OCI-LY3 (cell line): ENCODE results near the gene PIGU.

ENCODE experiments used
- H2AFZ ChIP-seq: fragments of 200-600, 300-600 bp; shearing (Covaris generic); 2 replicates; pipeline ENCODE4 v1.6.0; 2014; ENCODE audit warnings: antibody characterized with exemption, low read depth, low read length
- H3K27ac ChIP-seq: fragments of 200-600, 300-600 bp; sonication (generic); 2 replicates; pipeline ENCODE4 v1.5.1; 2014; ENCODE audit warnings: mild to moderate bottlenecking, low read length, moderate library complexity, mixed read lengths
- H3K27me3 ChIP-seq: fragments of 200-600, 300-600 bp; sonication (generic); 2 replicates; pipeline ENCODE4 v1.6.1; 2014; ENCODE audit warnings: low read depth, low read length, mixed read lengths
- H3K36me3 ChIP-seq: fragments of 200-600, 300-600 bp; sonication (generic); replicated peaks from 2 replicates; pipeline ENCODE3; 2014; ENCODE audit warnings: low read depth, low read length, mixed read lengths
- H3K4me1 ChIP-seq: fragments of 300-600, 200-600 bp; sonication (generic); 2 replicates; pipeline ENCODE4 v1.6.1; 2014; ENCODE audit warnings: low read length, mixed read lengths
- H3K4me2 ChIP-seq: fragments of 200-600, 300-600 bp; sonication (generic); 2 replicates; pipeline ENCODE4 v1.6.1; 2014; ENCODE audit warnings: low read length, mixed read lengths
- H3K4me3 ChIP-seq: fragments of 300-600, 200-600 bp; sonication (generic); 2 replicates; pipeline ENCODE4 v1.5.1; 2014; ENCODE audit warnings: antibody characterized with exemption, mild to moderate bottlenecking, low read length, moderate library complexity
- H3K79me2 ChIP-seq: fragments of 300-600, 200-600 bp; shearing (Covaris generic); 2 replicates; pipeline ENCODE4 v1.6.1; 2014; ENCODE audit warnings: mild to moderate bottlenecking, low read length, mixed read lengths
- H3K9ac ChIP-seq: fragments of 300-600, 200-600 bp; shearing (Covaris generic); 2 replicates; pipeline ENCODE4 v1.6.0; 2014; ENCODE audit warnings: mild to moderate bottlenecking, low read length, moderate library complexity
- H3K9me3 ChIP-seq: fragments of 200-600, 300-600 bp; shearing (Covaris generic); 2 replicates; pipeline ENCODE4 v1.6.1; 2014; ENCODE audit warnings: low read length, mixed read lengths; ENCODE audit not compliant: insufficient read depth
- H4K20me1 ChIP-seq: fragments of 200-600, 300-600 bp; sonication (generic); 2 replicates; pipeline ENCODE4 v1.6.1; 2016; ENCODE audit warnings: low read length, mixed read lengths; ENCODE audit not compliant: insufficient read depth
- CTCF ChIP-seq: fragments of 200-600, 300-600 bp; sonication (generic); IDR thresholded peaks from 2 replicates; pipeline ENCODE4 v1.5.1; 2014; ENCODE audit warnings: antibody characterized with exemption, low read length, low read depth
- EZH2phosphoT487 ChIP-seq: fragments of 200-600 bp; shearing (Covaris generic); IDR thresholded peaks from 2 replicates; pipeline ENCODE4 v1.6.1; 2018; ENCODE audit warnings: antibody characterized with exemption, mixed run types, low read depth

Gene PIGU

GRCh38 chr20:34701405-34702085 is 24.7 kb upstream of the PIGU start:
- Histone ChIP-seq H3K4me2 (no peak overlapping the region), H3K36me3 (no peaks in the 10 kb centered on the region), H3K9me3 (no peaks in the 10 kb centered on the region), H3K9ac (no peak overlapping the region), H3K79me2 (no peaks in the 10 kb centered on the region), H4K20me1 (no peaks in the 10 kb centered on the region), H3K27me3 (peaks cover 22% of the 10 kb centered on the region), H3K27ac (no peak overlapping the region), H2AFZ (no peak overlapping the region), H3K4me1 (peaks cover 14% of the 10 kb centered on the region), H3K4me3 (no peak overlapping the region)
- TF ChIP-seq EZH2phosphoT487 (no peak), CTCF (no peak)

GRCh38 chr20:34693414-34693813 is 16.5 kb upstream of the PIGU start:
- H4K20me1 ChIP-seq, result no peaks in the 10 kb centered on the region
- H3K4me1 ChIP-seq, result no peaks in the 10 kb centered on the region
- no peaks in the 10 kb centered on the region for H3K36me3 ChIP-seq
- no peak overlapping the region for H2AFZ ChIP-seq
- no peak overlapping the region for H3K4me3 ChIP-seq
- TF ChIP-seq EZH2phosphoT487, result no peak
- no peak for TF ChIP-seq CTCF
- 0 out of 2 replicates have a peak, but pooled peaks cover 4% of the 10 kb centered on the region for H3K27me3 ChIP-seq
- H3K9me3 ChIP-seq, result no peaks in the 10 kb centered on the region
- no peak overlapping the region for H3K9ac ChIP-seq
- H3K4me2 ChIP-seq, result no peak overlapping the region
- H3K27ac ChIP-seq, result no peak overlapping the region
- H3K79me2 ChIP-seq, result no peaks in the 10 kb centered on the region

GRCh38 chr20:34691838-34692237 is 14.9 kb upstream of the PIGU start:
- Histone ChIP-seq H2AFZ (no peak overlapping the region; the same call in 1 of the 2 replicates), H3K4me2 (no peak overlapping the region), H3K79me2 (no peaks in the 10 kb centered on the region), H4K20me1 (no peaks in the 10 kb centered on the region), H3K4me1 (no peaks in the 10 kb centered on the region), H3K36me3 (no peaks in the 10 kb centered on the region), H3K4me3 (no peak overlapping the region), H3K27ac (no peak overlapping the region), H3K9ac (no peak overlapping the region), H3K27me3 (no peaks in the 10 kb centered on the region), H3K9me3 (no peaks in the 10 kb centered on the region)
- TF ChIP-seq CTCF (no peak), EZH2phosphoT487 (no peak)

- no peaks in the 10 kb centered on the region for H4K20me1 ChIP-seq
- TF ChIP-seq CTCF (no peak), EZH2phosphoT487 (no peak)
- H3K4me3 ChIP-seq, result no peak overlapping the region
- H3K36me3 ChIP-seq, result no peaks in the 10 kb centered on the region
- no peaks in the 10 kb centered on the region for H3K79me2 ChIP-seq
- no peak overlapping the region for H2AFZ ChIP-seq
- H3K27ac ChIP-seq, result no peak overlapping the region
- H3K4me2 ChIP-seq, result no peak overlapping the region
- H3K4me1 ChIP-seq, result no peaks in the 10 kb centered on the region
- H3K9me3 ChIP-seq, result no peaks in the 10 kb centered on the region
- no peak overlapping the region for H3K9ac ChIP-seq
- no peaks in the 10 kb centered on the region for H3K27me3 ChIP-seq
Observed at GRCh38 chr20:34689486-34689885, 12.6 kb upstream of the PIGU start.
